NCI-H524 treated with DMSO at 0.1 percent for 48 hours (cell line): Measurements from ENCODE around the gene STEAP1B.
"Not testable (repeated sequence)": the region's sequence is repeated elsewhere in the genome, so short reads cannot be mapped to it uniquely, and the experiment has no call there.

Experiments
- DNase-seq: peaks from one replicate; lab custom pipeline; 2025; lab: John Stamatoyannopoulos, UW

STEAP1B gene

GRCh38 chr7:22496912-22497311, 3.1 kb downstream of the STEAP1B start:
- DNase-seq: not testable (repeated sequence)

GRCh38 chr7:22496296-22496888, 3.6 kb downstream of the STEAP1B start:
- DNase-seq: not testable (repeated sequence)

- DNase-seq: not testable (repeated sequence)
These were observed 6.6 kb downstream of the STEAP1B start for GRCh38 chr7:22493160-22493925.

GRCh38 chr7:22488643-22489462, 11.1 kb downstream of the STEAP1B start:
- peak; percentile 15 for DNase-seq

- DNase-seq: no peak
These were observed 11.9 kb downstream of the STEAP1B start for GRCh38 chr7:22487978-22488642.

- no peak for DNase-seq
These were observed 13.4 kb downstream of the STEAP1B start for GRCh38 chr7:22486597-22486996.

- DNase-seq: no peak
These were observed 14.8 kb downstream of the STEAP1B start for GRCh38 chr7:22485189-22485588.

GRCh38 chr7:22482503-22482902, 17.5 kb downstream of the STEAP1B start:
- no peak for DNase-seq

- DNase-seq: no peak
These were observed 18.3 kb downstream of the STEAP1B start for GRCh38 chr7:22481726-22482125.

- no peak for DNase-seq
These were observed 19.4 kb downstream of the STEAP1B start for GRCh38 chr7:22480523-22481075.

GRCh38 chr7:22477876-22478450, 22.0 kb downstream of the STEAP1B start:
- DNase-seq: no peak

GRCh38 chr7:22477262-22477661, 22.7 kb downstream of the STEAP1B start:
- no peak for DNase-seq

- DNase-seq: no peak
These were observed 23.2 kb downstream of the STEAP1B start for GRCh38 chr7:22476824-22477223.

GRCh38 chr7:22474645-22475044, 25.3 kb downstream of the STEAP1B start:
- DNase-seq: no peak

- no peak for DNase-seq
These were observed 29.0 kb downstream of the STEAP1B start for GRCh38 chr7:22470981-22471380.

GRCh38 chr7:22469371-22470143, 30.4 kb downstream of the STEAP1B start:
- DNase-seq: no peak

- DNase-seq: no peak
These were observed 31.4 kb downstream of the STEAP1B start for GRCh38 chr7:22468609-22469008.

GRCh38 chr7:22464299-22464698, 35.7 kb downstream of the STEAP1B start:
- DNase-seq: no peak

GRCh38 chr7:22460363-22460988, 39.5 kb downstream of the STEAP1B start:
- no peak for DNase-seq

GRCh38 chr7:22457471-22457870, 42.5 kb downstream of the STEAP1B start:
- no peak for DNase-seq
